Mesendoderm (in vitro differentiated cells): ENCODE measurements around the gene NKRF. TPM values are rescaled to one million over a fixed set of nuclear protein-coding genes. Genes with fewer than 3 reads are reported as not detected.

Experiments used
- DNase-seq: peaks from one replicate; pipeline ENCODE4 v3.0.0; 2013
- H2AK5ac ChIP-seq: 2 replicates; pipeline ENCODE4 v1.6.1; 2013; ENCODE audit warnings: low read length, inconsistent platforms
- H2BK120ac ChIP-seq: 2 replicates; pipeline ENCODE4 v1.6.1; 2013; ENCODE audit warnings: low read depth, mild to moderate bottlenecking, low read length, moderate library complexity, mixed read lengths
- H2BK15ac ChIP-seq: replicated peaks from 2 replicates; pipeline ENCODE4 v1.6.1; 2013; ENCODE audit warnings: low read depth, mild to moderate bottlenecking, moderate library complexity
- H2BK5ac ChIP-seq: 2 replicates; pipeline ENCODE4 v1.6.1; 2013; ENCODE audit warnings: low read length, inconsistent platforms
- H3K18ac ChIP-seq: 2 replicates; pipeline ENCODE4 v1.6.1; 2013; ENCODE audit warnings: mild to moderate bottlenecking, low read length, mixed read lengths
- H3K23ac ChIP-seq: one replicate; pipeline ENCODE4 v1.6.1; 2013; ENCODE audit warnings: low read length
- H3K27ac ChIP-seq: 2 replicates; pipeline ENCODE4 v1.5.1; 2013; ENCODE audit warnings: low read depth, mild to moderate bottlenecking, inconsistent platforms, low read length, moderate library complexity
- H3K27me3 ChIP-seq: 2 replicates; pipeline ENCODE4 v1.6.1; 2013; ENCODE audit warnings: low read length, control low read depth, mild to moderate bottlenecking, inconsistent platforms; ENCODE audit not compliant: insufficient read depth, poor library complexity
- H3K36me3 ChIP-seq: 2 replicates; pipeline ENCODE4 v1.6.1; 2013; ENCODE audit warnings: low read length, inconsistent platforms; ENCODE audit not compliant: control insufficient read depth, insufficient read depth
- H3K4ac ChIP-seq: one replicate; pipeline ENCODE4 v1.6.1; 2013; ENCODE audit warnings: low read depth, mild to moderate bottlenecking, low read length, moderate library complexity
- H3K4me1 ChIP-seq: 2 replicates; pipeline ENCODE4 v1.6.1; 2013; ENCODE audit warnings: low read depth, low read length, inconsistent platforms; ENCODE audit not compliant: control insufficient read depth
- H3K4me2 ChIP-seq: 2 replicates; pipeline ENCODE4 v1.6.1; 2013; ENCODE audit warnings: low read length
- H3K4me3 ChIP-seq: 2 replicates; pipeline ENCODE4 v1.5.1; 2013; ENCODE audit warnings: mild to moderate bottlenecking, low read length
- H3K56ac ChIP-seq: one replicate; pipeline ENCODE4 v1.6.1; 2013; ENCODE audit warnings: low read length
- H3K79me1 ChIP-seq: 2 replicates; pipeline ENCODE4 v1.6.1; 2013; ENCODE audit warnings: low read length, inconsistent platforms
- H3K79me2 ChIP-seq: 2 replicates; pipeline ENCODE4 v1.6.1; 2013; ENCODE audit warnings: mild to moderate bottlenecking, low read length; ENCODE audit not compliant: control insufficient read depth, insufficient read depth
- H3K9ac ChIP-seq: 2 replicates; pipeline ENCODE4 v1.6.1; 2013; ENCODE audit warnings: low read length, inconsistent platforms
- H4K5ac ChIP-seq: one replicate; pipeline ENCODE4 v1.6.1; 2013; ENCODE audit warnings: low read length
- H4K8ac ChIP-seq: one replicate; pipeline ENCODE4 v1.6.1; 2013; ENCODE audit warnings: low read depth, mild to moderate bottlenecking, control low read depth, low read length, moderate library complexity
- WGBS: extraction: QIAGEN DNeasy Blood & Tissue Kit; methylation state at CpG from one replicate; pipeline ENCODE4 v1.1.7; 2013; ENCODE audit warnings: low lambda C conversion rate, missing lambda C conversion rate; ENCODE audit not compliant: insufficient coverage; ENCODE audit errors: extremely low coverage; 5-methylcytosine and 5-hydroxymethylcytosine counted together
- polyA plus RNA-seq, 2 experiments: library from polyadenylated mRNA; stranded (reverse); fragments of 200-250 nt; gene quantifications; one replicate each; pipeline ENCODE4 v1.2.3, GENCODE V29; 2013

NKRF gene
- polyA plus RNA-seq (2013, experiment 1 of 2): 12.3 TPM
- polyA plus RNA-seq (2013, experiment 2 of 2): 12.2 TPM

GRCh38 chrX:119606280-119607017 is at the start of gene NKRF:
Gene NKRF (minus strand): TSS chrX:119606424.
- Histone ChIP-seq H3K18ac (peak within 1 kb of the TSS; percentile 96), H3K27me3 (no peaks in the 10 kb centered on the region), H3K79me2 (peaks cover 6% of the 10 kb centered on the region), H3K4me3 (peak within 1 kb of the TSS; percentile 66), H3K27ac (no peak within 1 kb of the TSS), H3K56ac (peak within 1 kb of the TSS; percentile 96), H2BK5ac (no peak within 1 kb of the TSS), H4K8ac (no peak within 1 kb of the TSS), H3K36me3 (no peaks in the 10 kb centered on the region), H4K5ac (no peak within 1 kb of the TSS), H3K79me1 (no peaks in the 10 kb centered on the region), H3K23ac (no peak within 1 kb of the TSS), H3K9ac (peak within 1 kb of the TSS; percentile 96), H3K4me1 (no peaks in the 10 kb centered on the region), H2BK120ac (no peak within 1 kb of the TSS), H3K4ac (peak within 1 kb of the TSS; percentile 85), H2AK5ac (no peak within 1 kb of the TSS), H2BK15ac (no peak within 1 kb of the TSS), H3K4me2 (peak within 1 kb of the TSS; percentile 49)
- peak; percentile 93 for DNase-seq
- no CpG with 5 or more reads among the region's 46 CpGs for WGBS

- Histone ChIP-seq H2BK5ac (no peak overlapping the region), H2BK120ac (no peak overlapping the region), H3K4me3 (no peak overlapping the region), H4K5ac (no peak overlapping the region), H3K23ac (no peak overlapping the region), H3K4me2 (no peak overlapping the region), H3K9ac (no peak overlapping the region), H3K79me2 (no peaks in the 10 kb centered on the region), H2AK5ac (no peak overlapping the region), H3K56ac (no peak overlapping the region), H3K27me3 (no peaks in the 10 kb centered on the region), H3K18ac (no peak overlapping the region), H4K8ac (no peak overlapping the region), H3K36me3 (no peaks in the 10 kb centered on the region), H3K27ac (no peak overlapping the region), H3K4ac (no peak overlapping the region), H3K79me1 (no peaks in the 10 kb centered on the region), H2BK15ac (no peak overlapping the region), H3K4me1 (no peaks in the 10 kb centered on the region)
- WGBS: no CpG with 5 or more reads among the region's 6 CpGs
- peak; percentile 20 for DNase-seq
Measured at GRCh38 chrX:119655125-119655524, 48.9 kb upstream of the NKRF start.

GRCh38 chrX:119654112-119654531 is 47.9 kb upstream of the NKRF start:
- no peak overlapping the region for H3K18ac ChIP-seq
- no peak overlapping the region for H3K4me3 ChIP-seq
- no peak overlapping the region for H4K5ac ChIP-seq
- no peak overlapping the region for H2BK120ac ChIP-seq
- H3K27me3 ChIP-seq: no peaks in the 10 kb centered on the region
- peak; percentile 51 for DNase-seq
- no peak overlapping the region for H3K23ac ChIP-seq
- no peak overlapping the region for H4K8ac ChIP-seq
- no peaks in the 10 kb centered on the region for H3K79me1 ChIP-seq
- H2AK5ac ChIP-seq: no peak overlapping the region
- H3K79me2 ChIP-seq: no peaks in the 10 kb centered on the region
- H3K56ac ChIP-seq: peak overlapping the region; percentile 60
- H3K36me3 ChIP-seq: no peaks in the 10 kb centered on the region
- no peak overlapping the region for H3K4me2 ChIP-seq
- no peak overlapping the region for H2BK15ac ChIP-seq
- no peak overlapping the region for H3K9ac ChIP-seq
- H3K4me1 ChIP-seq: no peaks in the 10 kb centered on the region
- no peak overlapping the region for H3K4ac ChIP-seq
- H2BK5ac ChIP-seq: no peak overlapping the region
- WGBS: no CpG with 5 or more reads among the region's 8 CpGs
- no peak overlapping the region for H3K27ac ChIP-seq

GRCh38 chrX:119648421-119648775 is 42.2 kb upstream of the NKRF start:
- Histone ChIP-seq H2BK120ac (no peak overlapping the region), H3K4me2 (no peak overlapping the region), H3K27ac (no peak overlapping the region), H2BK5ac (no peak overlapping the region), H3K36me3 (no peaks in the 10 kb centered on the region), H2AK5ac (no peak overlapping the region), H3K18ac (no peak overlapping the region), H3K23ac (no peak overlapping the region), H3K79me2 (no peaks in the 10 kb centered on the region), H4K5ac (no peak overlapping the region), H3K27me3 (no peaks in the 10 kb centered on the region), H3K4ac (no peak overlapping the region), H3K56ac (no peak overlapping the region), H3K79me1 (no peaks in the 10 kb centered on the region), H3K4me3 (no peak overlapping the region), H4K8ac (no peak overlapping the region), H3K9ac (no peak overlapping the region), H3K4me1 (no peaks in the 10 kb centered on the region), H2BK15ac (no peak overlapping the region)
- DNase-seq: no peak
- WGBS: no CpG with 5 or more reads among the region's 6 CpGs

GRCh38 chrX:119647552-119648420 is 41.6 kb upstream of the NKRF start:
- Histone ChIP-seq H2AK5ac (no peak overlapping the region), H3K4ac (no peak overlapping the region)
- no CpG with 5 or more reads among the region's 17 CpGs for WGBS

More at GRCh38 chrX:119647552-119648420, 41.6 kb upstream of the NKRF start:
- Histone ChIP-seq H3K27me3 (no peaks in the 10 kb centered on the region), H4K5ac (no peak overlapping the region), H3K4me2 (no peak overlapping the region), H2BK5ac (no peak overlapping the region), H3K4me3 (no peak overlapping the region), H3K56ac (no peak overlapping the region), H3K4me1 (no peaks in the 10 kb centered on the region), H3K18ac (no peak overlapping the region), H3K79me1 (no peaks in the 10 kb centered on the region), H3K27ac (no peak overlapping the region), H3K9ac (no peak overlapping the region), H3K36me3 (no peaks in the 10 kb centered on the region), H2BK120ac (no peak overlapping the region), H4K8ac (no peak overlapping the region), H2BK15ac (no peak overlapping the region), H3K79me2 (no peaks in the 10 kb centered on the region), H3K23ac (no peak overlapping the region)
- no peak for DNase-seq
